IMR-90 (cell line): ENCODE measurements around the gene GTF2A2. TPM values are rescaled to one million over a fixed set of nuclear protein-coding genes. Genes with fewer than 3 reads are reported as not detected.

Experiments
- ATAC-seq: fragments of 200-7000 bp; cut with Tn5 transposase; 2 replicates; pipeline ENCODE4 v1.9.1; 2020; ENCODE audit warnings: low read depth, mild to moderate bottlenecking, moderate library complexity
- BruUV-seq: library from RNA; stranded (reverse); fragments of 400-500 nt; replicated peaks from 2 replicates; lab custom pipeline; 2021; lab: Mats Ljungman, UMichigan
- CTCF ChIA-PET: fragments of 300-600 bp; formaldehyde crosslinking; extraction: SDS; loops from one replicate; lab custom pipeline; 2021; ENCODE audit warnings: antibody characterized with exemption; lab: Yijun Ruan, JAX
- POLR2A ChIA-PET: fragments of 300-600 bp; sonication (Branson Sonifier 250); formaldehyde crosslinking; loops from one replicate; lab custom pipeline; 2022; ENCODE audit warnings: antibody characterized with exemption; ENCODE audit not compliant: unreplicated experiment; lab: Charles Lee
- DNase-seq: peaks from one replicate; pipeline ENCODE4 v3.0.0; 2013
- H2AFZ ChIP-seq: replicated peaks from 2 replicates; pipeline ENCODE3; 2013; ENCODE audit warnings: low read length, mild to moderate bottlenecking; ENCODE audit not compliant: poor library complexity
- H2AK5ac ChIP-seq: 2 replicates; pipeline ENCODE4 v1.6.1; 2013; ENCODE audit warnings: low read depth, low read length, inconsistent platforms
- H2AK9ac ChIP-seq: replicated peaks from 2 replicates; pipeline ENCODE3; 2013; ENCODE audit warnings: mild to moderate bottlenecking, low read depth, low read length, moderate library complexity; ENCODE audit not compliant: poor library complexity
- H2BK120ac ChIP-seq: 2 replicates; pipeline ENCODE4 v1.6.1; 2013; ENCODE audit warnings: low read depth, low read length, inconsistent platforms
- H2BK15ac ChIP-seq: 3 replicates; pipeline ENCODE4 v1.6.1; 2013; ENCODE audit warnings: low read depth, low read length, inconsistent platforms
- H2BK20ac ChIP-seq: 2 replicates; pipeline ENCODE4 v1.6.1; 2013; ENCODE audit warnings: low read depth, mild to moderate bottlenecking, inconsistent platforms, low read length, moderate library complexity
- H2BK5ac ChIP-seq: 2 replicates; pipeline ENCODE4 v1.6.1; 2013; ENCODE audit warnings: mild to moderate bottlenecking, low read depth, low read length, inconsistent platforms; ENCODE audit not compliant: poor library complexity, severe bottlenecking
- H3K14ac ChIP-seq: replicated peaks from 2 replicates; pipeline ENCODE4 v1.6.1; 2013; ENCODE audit warnings: low read depth, low read length, inconsistent platforms
- H3K18ac ChIP-seq: 2 replicates; pipeline ENCODE4 v1.6.1; 2013; ENCODE audit warnings: low read depth, low read length, control low read depth
- H3K23ac ChIP-seq: 2 replicates; pipeline ENCODE4 v1.6.1; 2013; ENCODE audit warnings: low read depth, low read length, inconsistent platforms
- H3K27ac ChIP-seq: 2 replicates; pipeline ENCODE4 v1.5.1; 2013; ENCODE audit warnings: mild to moderate bottlenecking, control low read depth, low read length; ENCODE audit not compliant: insufficient read depth
- H3K27me3 ChIP-seq: 2 replicates; pipeline ENCODE4 v1.6.1; 2013; ENCODE audit warnings: low read length; ENCODE audit not compliant: control insufficient read depth, insufficient read depth
- H3K36me3 ChIP-seq: 2 replicates; pipeline ENCODE4 v1.6.1; 2013; ENCODE audit warnings: low read length, mixed read lengths; ENCODE audit not compliant: control insufficient read depth, insufficient read depth
- H3K4ac ChIP-seq: 2 replicates; pipeline ENCODE4 v1.6.1; 2013; ENCODE audit warnings: low read depth, low read length, inconsistent platforms
- H3K4me1 ChIP-seq: 2 replicates; pipeline ENCODE4 v1.6.1; 2013; ENCODE audit warnings: low read length, mixed read lengths; ENCODE audit not compliant: control insufficient read depth, insufficient read depth
- H3K4me2 ChIP-seq: 2 replicates; pipeline ENCODE4 v1.6.1; 2013; ENCODE audit warnings: low read depth, mild to moderate bottlenecking, control low read depth, low read length, moderate library complexity
- H3K4me3 ChIP-seq: 2 replicates; pipeline ENCODE4 v1.5.1; 2013; ENCODE audit warnings: low read depth, mild to moderate bottlenecking, control low read depth, low read length, moderate library complexity; ENCODE audit not compliant: insufficient read depth
- H3K56ac ChIP-seq: 2 replicates; pipeline ENCODE4 v1.6.1; 2013; ENCODE audit warnings: low read length, inconsistent platforms; ENCODE audit not compliant: insufficient read depth; ENCODE audit errors: extremely low read depth
- H3K79me1 ChIP-seq, 2 experiments: 2 replicates each; pipeline ENCODE4 v1.6.1; 2013; ENCODE audit warnings: low read length in 2 of 2, inconsistent platforms in 1 of 2, low read depth in 1 of 2
- H3K9ac ChIP-seq: 2 replicates; pipeline ENCODE4 v1.6.1; 2013; ENCODE audit warnings: low read depth, low read length, control low read depth
- H3K9me1 ChIP-seq: 2 replicates; pipeline ENCODE4 v1.6.1; 2013; ENCODE audit warnings: low read length, inconsistent platforms; ENCODE audit not compliant: insufficient read depth
- H3K9me3 ChIP-seq: 2 replicates; pipeline ENCODE4 v1.6.1; 2013; ENCODE audit warnings: low read length; ENCODE audit not compliant: control insufficient read depth, insufficient read depth
- H4K20me1 ChIP-seq: 2 replicates; pipeline ENCODE4 v1.6.1; 2013; ENCODE audit warnings: low read length, inconsistent platforms; ENCODE audit not compliant: insufficient read depth
- H4K5ac ChIP-seq: 2 replicates; pipeline ENCODE4 v1.6.1; 2013; ENCODE audit warnings: mild to moderate bottlenecking, low read depth, low read length, control low read depth
- H4K8ac ChIP-seq, 2 experiments: 2 replicates each; pipeline ENCODE4 v1.6.1; 2013; ENCODE audit warnings: low read depth in 2 of 2, low read length in 2 of 2, control low read depth in 1 of 2, inconsistent platforms in 1 of 2
- H4K91ac ChIP-seq: 2 replicates; pipeline ENCODE4 v1.6.1; 2013; ENCODE audit warnings: low read depth, low read length, inconsistent platforms; ENCODE audit not compliant: insufficient read depth
- MAFK ChIP-seq: IDR thresholded peaks from 2 replicates; pipeline ENCODE4 v1.6.1; 2012; ENCODE audit warnings: low read depth, low read length, improper control_type of control experiment
- MXI1 ChIP-seq: IDR thresholded peaks from 2 replicates; pipeline ENCODE4 v1.6.1; 2012; ENCODE audit warnings: low read depth, mild to moderate bottlenecking, low read length, moderate library complexity, borderline replicate concordance
- RFX5 ChIP-seq: IDR thresholded peaks from 2 replicates; pipeline ENCODE4 v1.8.0; 2012; ENCODE audit warnings: low read depth, mild to moderate bottlenecking, low read length, moderate library complexity
- WGBS, 2 experiments: methylation state at CpG; one replicate each; pipeline versions ENCODE4 v1.1.5 to v1.1.7; 2013; ENCODE audit warnings: missing lambda C conversion rate in 2 of 2; ENCODE audit not compliant: insufficient read length in 1 of 2; ENCODE audit errors: extremely low coverage in 2 of 2; 5-methylcytosine and 5-hydroxymethylcytosine counted together
- dilution Hi-C: fragments of 300-500 bp; cut with HindIII; formaldehyde crosslinking; loops from one replicate; pipeline ENCODE4 v1.14.3; 2018; ENCODE audit warnings: low sequenced_read_pairs; ENCODE audit not compliant: unreplicated experiment
- in situ Hi-C: fragments of 300-500 bp; cut with MboI; formaldehyde crosslinking; loops from 3 replicates; pipeline ENCODE4 v1.14.3; 2019; ENCODE audit warnings: low sequenced_read_pairs, inconsistent platforms, mixed read lengths
- intact Hi-C: fragments of 100-400 bp; cut with micrococcal nuclease; formaldehyde crosslinking; loops from 2 replicates; pipeline ENCODE4 v1.10.0; 2022
- polyA plus RNA-seq, 3 experiments: library from polyadenylated mRNA; depleted of rRNA; stranded (reverse); fragments of >200 nt; gene quantifications; 2 replicates each; pipeline ENCODE4 v1.2.3, GENCODE V29; 2012; ENCODE audit warnings: low replicate concordance in 1 of 3
- total RNA-seq: library from RNA; depleted of rRNA; stranded (reverse); fragments of >200 nt; gene quantifications from 2 replicates; pipeline ENCODE4 v1.2.3, GENCODE V29; 2012

The GTF2A2 gene
- total and polyA plus RNA-seq, 2 of the 4 experiments (the other 2 are of a cell fraction): 10.2 to 29.9 TPM

DNA sequence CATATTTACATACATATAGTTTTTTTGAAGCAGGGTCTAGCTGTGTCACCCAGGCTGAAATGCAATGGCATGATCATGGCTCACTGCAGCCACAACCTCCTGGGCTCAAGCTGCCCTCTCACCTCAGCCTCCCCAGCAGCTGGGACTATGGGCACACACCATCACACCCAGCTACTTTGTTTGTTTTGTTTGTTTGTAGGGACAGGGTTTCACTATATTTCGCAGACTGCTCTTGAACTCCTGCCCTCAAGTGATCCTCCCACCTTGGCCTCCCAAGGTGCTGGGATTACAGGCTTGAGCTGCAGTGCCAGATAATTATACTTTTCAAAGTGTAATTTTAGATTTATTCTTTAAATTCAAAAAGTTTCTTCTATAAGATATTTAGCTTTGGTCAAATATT lies 10.2 kb downstream of the GTF2A2 start:
- dilution Hi-C loops: no loop called here
- Histone ChIP-seq H3K14ac (no peak overlapping the region), H4K91ac (no peak overlapping the region), H3K4me2 (no peak overlapping the region), H3K79me1 (peaks cover 10 to 35% of the 10 kb centered on the region in 2 experiments; a peak in 3 of 4 replicates), H3K4ac (no peak overlapping the region), H3K27me3 (no peaks in the 10 kb centered on the region), H3K36me3 (peaks cover 31% of the 10 kb centered on the region), H3K18ac (no peak overlapping the region), H4K20me1 (peaks cover 3% of the 10 kb centered on the region; the same call in 1 of the 2 replicates), H4K5ac (no peak overlapping the region), H2BK20ac (no peak overlapping the region), H3K4me1 (peaks cover 2% of the 10 kb centered on the region; the same call in 1 of the 2 replicates), H2BK5ac (no peak overlapping the region), H2BK120ac (no peak overlapping the region), H3K9me3 (no peaks in the 10 kb centered on the region), H3K27ac (no peak overlapping the region), H3K56ac (no peak overlapping the region), H2AK5ac (no peak overlapping the region), H2AK9ac (no peak overlapping the region), H2AFZ (no peak overlapping the region), H3K4me3 (no peak overlapping the region), H2BK15ac (no peak overlapping the region), H3K9ac (no peak overlapping the region), H4K8ac (no peak overlapping the region), H3K9me1 (peaks cover 3% of the 10 kb centered on the region; the same call in 1 of the 2 replicates), H3K23ac (no peak overlapping the region)
- in situ Hi-C loops: no loop called here
- ChIA-PET POLR2A (interaction anchor here (0.6 kb wide), 1 partner anchor 24 kb away, joined by 3 read pairs; no protein-coding TSS in a partner anchor), CTCF (interaction anchor here (0.9 to 1.1 kb wide), 2 partner anchors 114 to 118 kb away, joined by 3 read pairs; no protein-coding TSS in a partner anchor)
- intact Hi-C loops: no loop called here
- TF ChIP-seq RFX5: no peak
- TF ChIP-seq MAFK: no peak
- no peak for TF ChIP-seq MXI1
- WGBS, 2 experiments: no CpG with 5 or more reads among the region's 1 CpG
- no peak for DNase-seq
- BruUV-seq: no TSS peak
- no peak for ATAC-seq
